VCaP (cell line): ENCODE results near the gene CDC42SE2.

Experiments used
- H3K27ac ChIP-seq: fragments of 450-650 bp; 2 replicates; pipeline ENCODE4 v1.5.1; 2017
- TF ChIP-seq, protein P1 (sequence below): fragments of 450-650 bp; conservative IDR thresholded peaks from 2 replicates; pipeline ENCODE4 v1.5.1; 2017; ENCODE audit warnings: mild to moderate bottlenecking, moderate library complexity

CDC42SE2 gene

DNA sequence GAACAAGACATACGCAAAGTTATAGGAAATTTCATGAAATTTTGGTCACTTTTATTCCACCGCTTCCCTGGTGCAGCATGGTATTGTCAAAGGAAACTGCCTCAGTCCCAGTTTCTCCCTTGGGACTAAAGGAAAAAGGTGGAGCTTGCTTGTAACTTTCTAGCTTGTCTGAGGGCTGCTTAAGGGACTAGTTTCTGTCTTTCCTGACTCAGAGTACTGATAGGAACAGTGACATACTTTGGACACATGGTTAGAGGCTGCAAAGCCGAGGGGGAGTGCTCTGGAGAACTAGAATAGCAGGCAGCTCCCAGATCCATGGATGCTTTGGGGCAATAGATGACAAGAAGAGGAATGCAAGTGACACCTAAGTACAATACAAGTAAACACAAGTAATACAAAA is 136.7 kb downstream of the CDC42SE2 start:
- H3K27ac ChIP-seq, result no peak overlapping the region

DNA sequence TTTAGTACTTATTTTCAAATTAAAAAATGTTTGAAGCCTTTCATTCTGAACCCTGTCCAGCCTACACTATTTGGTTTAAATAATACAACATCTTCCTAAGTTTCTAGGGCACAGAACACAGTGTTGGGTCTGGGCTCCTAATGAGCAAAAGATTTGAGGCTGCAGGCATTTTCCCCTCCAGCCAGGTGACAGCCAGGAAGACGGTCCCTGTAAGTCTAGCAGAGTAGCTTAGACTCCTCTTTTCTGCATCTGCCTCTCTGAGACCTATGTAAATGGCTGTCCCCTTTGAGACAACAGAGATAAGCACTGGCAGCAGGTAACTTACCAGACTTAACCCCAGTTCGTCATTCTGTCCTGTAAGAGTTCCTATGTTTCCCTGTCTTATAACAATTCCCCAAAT is 141.8 kb downstream of the CDC42SE2 start:
- H3K27ac ChIP-seq, result no peak overlapping the region
- TF ChIP-seq, protein P1, sequence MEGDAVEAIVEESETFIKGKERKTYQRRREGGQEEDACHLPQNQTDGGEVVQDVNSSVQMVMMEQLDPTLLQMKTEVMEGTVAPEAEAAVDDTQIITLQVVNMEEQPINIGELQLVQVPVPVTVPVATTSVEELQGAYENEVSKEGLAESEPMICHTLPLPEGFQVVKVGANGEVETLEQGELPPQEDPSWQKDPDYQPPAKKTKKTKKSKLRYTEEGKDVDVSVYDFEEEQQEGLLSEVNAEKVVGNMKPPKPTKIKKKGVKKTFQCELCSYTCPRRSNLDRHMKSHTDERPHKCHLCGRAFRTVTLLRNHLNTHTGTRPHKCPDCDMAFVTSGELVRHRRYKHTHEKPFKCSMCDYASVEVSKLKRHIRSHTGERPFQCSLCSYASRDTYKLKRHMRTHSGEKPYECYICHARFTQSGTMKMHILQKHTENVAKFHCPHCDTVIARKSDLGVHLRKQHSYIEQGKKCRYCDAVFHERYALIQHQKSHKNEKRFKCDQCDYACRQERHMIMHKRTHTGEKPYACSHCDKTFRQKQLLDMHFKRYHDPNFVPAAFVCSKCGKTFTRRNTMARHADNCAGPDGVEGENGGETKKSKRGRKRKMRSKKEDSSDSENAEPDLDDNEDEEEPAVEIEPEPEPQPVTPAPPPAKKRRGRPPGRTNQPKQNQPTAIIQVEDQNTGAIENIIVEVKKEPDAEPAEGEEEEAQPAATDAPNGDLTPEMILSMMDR, result no peak

More for the DNA sequence above, 136.7 kb downstream of the CDC42SE2 start:
- TF ChIP-seq, protein P1, result no peak

DNA sequence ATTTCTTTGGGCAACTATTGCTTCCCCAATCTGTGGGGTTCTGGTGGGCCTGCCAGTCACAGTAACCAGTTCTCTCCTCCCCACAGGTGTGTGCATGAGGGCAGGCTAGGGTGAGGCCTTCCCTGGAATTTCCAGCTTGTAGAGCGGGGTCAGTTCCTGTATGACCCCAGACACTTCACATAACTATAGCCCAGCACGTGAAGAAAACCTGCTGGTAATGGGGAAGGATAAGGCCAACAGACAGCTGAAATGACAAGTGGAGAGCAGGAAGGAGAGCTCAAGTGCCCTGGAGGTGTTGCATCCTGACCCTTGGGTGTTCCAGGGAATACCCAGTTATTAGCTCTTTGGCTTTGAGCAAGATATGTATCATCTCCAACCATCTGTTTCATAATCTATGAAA is 142.2 kb downstream of the CDC42SE2 start:
- TF ChIP-seq, protein P1, result no peak
- H3K27ac ChIP-seq, result no peak overlapping the region

DNA sequence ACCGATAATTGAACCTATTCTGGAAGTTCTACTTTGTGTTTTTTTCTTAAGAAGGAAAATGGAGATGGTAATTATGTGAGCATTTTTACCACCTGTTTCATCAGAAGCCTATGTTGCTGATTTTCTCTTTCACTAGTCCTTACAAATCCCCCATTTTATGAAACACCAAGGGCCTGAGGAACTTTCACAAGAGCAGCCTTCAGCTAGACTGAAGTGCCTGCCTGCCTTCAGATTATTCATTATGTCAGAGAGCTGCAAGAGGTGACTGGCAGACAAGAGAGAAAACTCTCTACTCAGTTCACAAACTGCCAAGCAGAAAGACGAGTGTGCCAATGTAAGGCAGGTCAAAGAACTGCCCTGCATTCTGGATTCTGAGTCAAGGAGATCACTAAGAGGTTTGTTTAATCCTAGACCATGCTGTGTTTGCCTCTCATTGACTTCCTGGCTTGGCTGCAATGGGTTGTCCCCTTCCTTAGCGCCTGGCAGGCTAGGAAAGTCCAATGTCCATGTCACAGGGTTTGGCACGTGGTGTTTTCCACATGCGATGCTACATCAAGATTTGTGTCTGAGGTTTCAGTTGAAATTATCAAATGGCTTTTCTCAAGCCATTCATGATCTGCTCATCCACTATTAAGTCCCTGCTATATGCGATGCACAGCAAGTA is 143.3 kb downstream of the CDC42SE2 start:
- TF ChIP-seq, protein P1, result no peak
- no peak overlapping the region for H3K27ac ChIP-seq

DNA sequence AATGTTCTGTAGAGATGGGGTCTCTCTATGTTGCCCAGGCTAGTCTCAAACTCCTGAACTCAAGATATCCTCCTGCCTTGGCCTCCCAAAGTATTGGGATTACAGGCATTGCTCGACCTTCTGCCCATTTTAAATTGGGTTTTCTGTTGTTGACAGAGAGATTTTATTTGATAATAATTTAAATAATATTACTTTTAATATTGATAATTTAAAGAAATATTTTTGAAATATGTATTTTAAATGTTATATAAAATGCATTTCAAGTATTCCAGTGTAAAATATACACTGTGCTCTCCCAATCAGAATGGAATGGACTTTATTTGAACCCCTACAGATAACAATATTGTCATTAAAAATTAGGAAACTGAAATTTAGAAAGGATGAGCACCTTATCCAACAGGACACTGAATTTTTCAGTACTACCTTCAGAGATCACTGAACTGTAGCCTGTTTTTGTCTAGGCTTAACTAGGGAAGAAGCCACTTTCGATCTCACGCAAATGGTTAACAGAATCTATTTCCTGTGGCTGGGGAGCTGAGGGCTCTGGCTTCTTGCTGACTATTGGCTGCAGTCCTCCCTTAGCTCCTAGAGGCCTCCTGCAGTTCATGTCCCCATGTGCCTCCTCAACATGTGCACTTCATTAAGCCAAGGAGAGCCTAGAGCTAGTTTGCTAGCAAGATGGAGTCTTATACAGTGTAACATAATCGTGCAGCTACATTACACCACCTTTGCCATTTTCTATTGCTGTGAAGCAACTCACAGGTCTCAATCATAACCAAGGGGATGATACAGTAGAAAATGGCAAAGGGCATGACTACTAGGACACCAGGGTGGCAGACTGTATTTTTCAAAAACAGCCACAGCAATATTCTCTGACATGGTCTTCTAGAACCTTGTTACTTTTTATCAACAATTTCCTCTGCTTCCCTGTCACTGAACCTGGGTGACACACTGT is 150.0 kb downstream of the CDC42SE2 start:
- H3K27ac ChIP-seq, result no peak overlapping the region
- TF ChIP-seq, protein P1, result no peak

DNA sequence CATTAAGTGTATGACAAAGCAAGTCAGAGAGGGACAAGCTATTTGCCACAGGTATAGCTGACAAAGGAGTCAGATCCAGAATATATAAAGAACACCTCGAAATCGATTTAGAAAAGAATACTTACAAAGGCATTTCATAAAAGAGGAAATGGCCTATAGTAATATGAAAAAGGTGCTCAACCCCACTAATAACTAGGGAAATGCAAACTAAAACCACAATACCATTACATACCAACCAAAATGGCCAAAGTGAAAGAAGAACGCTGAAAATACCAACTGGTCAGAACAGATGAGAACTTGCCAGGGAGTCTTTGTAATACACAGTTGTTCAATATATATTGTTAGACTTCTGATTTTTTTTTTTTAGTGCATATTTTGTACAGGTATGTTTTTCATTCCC is 152.9 kb downstream of the CDC42SE2 start:
- TF ChIP-seq, protein P1, result no peak

DNA sequence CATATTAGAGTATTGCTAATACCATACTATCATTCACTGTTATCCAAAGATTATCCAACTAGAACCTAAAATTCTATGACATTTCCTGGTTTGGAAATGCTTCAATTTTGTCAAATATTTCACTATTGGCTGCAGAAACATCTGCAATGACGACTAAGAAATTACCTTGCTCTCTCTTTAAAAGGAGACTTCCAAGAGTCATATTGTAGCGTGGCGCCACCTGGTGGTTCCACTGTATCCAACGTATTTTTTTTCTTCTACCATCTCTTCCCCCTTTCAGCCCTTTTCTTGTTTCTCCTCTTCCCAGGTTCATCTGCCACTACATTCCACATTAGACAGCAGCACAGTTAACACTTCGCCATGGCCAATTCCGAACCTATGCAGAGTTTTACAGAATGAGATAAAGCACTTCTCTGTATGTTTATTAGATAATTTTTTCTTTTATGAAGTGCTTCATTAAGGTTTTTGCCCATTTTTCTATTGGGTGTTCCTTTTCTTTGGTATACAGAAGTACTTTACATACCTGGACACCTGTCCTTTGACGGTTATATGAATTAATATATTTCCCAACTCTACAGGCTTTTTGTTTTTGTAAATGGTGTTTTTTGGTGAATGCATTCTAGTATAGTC is 153.5 kb downstream of the CDC42SE2 start:
- TF ChIP-seq, protein P1, result peak; percentile 88
- H3K27ac ChIP-seq, result no peak overlapping the region

More for the DNA sequence above, 152.9 kb downstream of the CDC42SE2 start:
- H3K27ac ChIP-seq, result no peak overlapping the region
